SK-N-SH (cell line): ENCODE data around the gene SPATC1L. TPM values are rescaled to one million over a fixed set of nuclear protein-coding genes. Genes with fewer than 3 reads are reported as not detected.

Experiments
- CTCF ChIA-PET: fragments of 300-600, 350-600 bp; formaldehyde crosslinking; extraction: SDS; loops from one replicate; lab custom pipeline; 2021; lab: Yijun Ruan, JAX
- POLR2A ChIA-PET: fragments of 350-600 bp; sonication (Branson Sonifier 250); formaldehyde crosslinking; extraction: SDS; loops from one replicate; lab custom pipeline; 2020; ENCODE audit warnings: antibody characterized with exemption, inconsistent platforms; lab: Yijun Ruan, JAX
- DNase-seq: peaks from one replicate; pipeline ENCODE4 v3.0.0; 2012
- H2AFZ ChIP-seq: fragments of 200-600 bp; sonication (generic); 2 replicates; pipeline ENCODE4 v1.8.1; 2016; ENCODE audit warnings: antibody characterized with exemption, mild to moderate bottlenecking, low read depth
- H3F3A ChIP-seq: fragments of 200-600 bp; sonication (generic); replicated peaks from 2 replicates; pipeline ENCODE3; 2016; ENCODE audit warnings: antibody characterized with exemption, mild to moderate bottlenecking; ENCODE audit not compliant: insufficient read depth
- H3K27ac ChIP-seq, 2 experiments: fragments of 200-500 bp in 1 of 2; fragments of 200-600 bp in 1 of 2; sonication (Bioruptor generic) in 1 of 2; sonication (generic), shearing (Covaris generic) in 1 of 2; 2 replicates each; pipeline versions ENCODE4 v1.5.1 to v1.6.1; 2014 to 2016; ENCODE audit warnings: low read depth in 2 of 2, inconsistent platforms in 1 of 2, low read length in 1 of 2, mild to moderate bottlenecking in 1 of 2, mixed read lengths in 1 of 2
- H3K27me3 ChIP-seq: fragments of 200-600 bp; sonication (generic), shearing (Covaris generic); 2 replicates; pipeline ENCODE4 v1.6.1; 2016; ENCODE audit warnings: mixed run types; ENCODE audit not compliant: insufficient read depth
- H3K36me3 ChIP-seq, 2 experiments: fragments of 200-500 bp in 1 of 2; fragments of 200-600 bp in 1 of 2; sonication (Bioruptor generic) in 1 of 2; sonication (generic) in 1 of 2; replicated peaks in 1 of 2; 2 replicates each; pipeline versions ENCODE3 to v1.5.1; 2014 to 2016; ENCODE audit warnings: low read length in 1 of 2, mild to moderate bottlenecking in 1 of 2; ENCODE audit not compliant: insufficient read depth in 2 of 2, control insufficient read depth in 1 of 2
- H3K4me1 ChIP-seq, 2 experiments: fragments of 200-500 bp in 1 of 2; fragments of 200-600 bp in 1 of 2; sonication (Bioruptor generic) in 1 of 2; sonication (generic), shearing (Covaris generic) in 1 of 2; 2 replicates each; pipeline versions ENCODE4 v1.5.1 to v1.6.1; 2014 to 2016; ENCODE audit warnings: low read depth in 1 of 2, low read length in 1 of 2, mixed run types in 1 of 2; ENCODE audit not compliant: insufficient read depth in 2 of 2, control insufficient read depth in 1 of 2
- H3K4me2 ChIP-seq: fragments of 200-600 bp; sonication (generic), shearing (Covaris generic); 2 replicates; pipeline ENCODE4 v1.6.1; 2017; ENCODE audit warnings: mixed run types
- H3K4me3 ChIP-seq, 2 experiments: fragments of 200-500 bp in 1 of 2; fragments of 200-600 bp in 1 of 2; sonication (Bioruptor generic) in 1 of 2; sonication (generic), shearing (Covaris generic) in 1 of 2; 2 replicates each; pipeline versions ENCODE4 v1.5.1 to v1.8.1; 2014 to 2016; ENCODE audit warnings: low read depth in 2 of 2, inconsistent platforms in 1 of 2, low read length in 1 of 2, mild to moderate bottlenecking in 1 of 2, mixed read lengths in 1 of 2, moderate library complexity in 1 of 2
- H3K79me2 ChIP-seq: fragments of 200-600 bp; sonication (generic); 2 replicates; pipeline ENCODE4 v1.8.1; 2017; ENCODE audit warnings: mild to moderate bottlenecking; ENCODE audit not compliant: insufficient read depth
- H3K9ac ChIP-seq: fragments of 200-600 bp; sonication (generic); 2 replicates; pipeline ENCODE4 v1.6.1; 2017; ENCODE audit warnings: mixed run types
- H3K9me2 ChIP-seq: fragments of 200-600 bp; sonication (generic); 2 replicates; pipeline ENCODE4 v1.6.1; 2017; ENCODE audit warnings: mixed run types
- H3K9me3 ChIP-seq: fragments of 200-600 bp; sonication (generic); 2 replicates; pipeline ENCODE4 v1.6.1; 2017; ENCODE audit warnings: mixed run types, mild to moderate bottlenecking, moderate library complexity
- H4K20me1 ChIP-seq: fragments of 200-600 bp; sonication (generic); 2 replicates; pipeline ENCODE4 v1.6.1; 2017; ENCODE audit warnings: mild to moderate bottlenecking, mixed run types; ENCODE audit not compliant: insufficient read depth
- EZH2phosphoT487 ChIP-seq: fragments of 200-600 bp; sonication (generic); IDR thresholded peaks from 2 replicates; pipeline ENCODE4 v1.6.1; 2017; ENCODE audit warnings: low read depth, mixed run types, mild to moderate bottlenecking, antibody characterized with exemption, moderate library complexity, borderline replicate concordance
- FOSL2 ChIP-seq: IDR thresholded peaks from 2 replicates; pipeline ENCODE4 v1.4.0; 2012; ENCODE audit warnings: low read depth, mild to moderate bottlenecking, moderate library complexity, borderline replicate concordance
- ZBTB33 ChIP-seq: IDR thresholded peaks from 2 replicates; pipeline ENCODE4 v1.4.0; 2012; ENCODE audit warnings: low read depth, borderline replicate concordance
- WGBS: methylation state at CpG from one replicate; pipeline ENCODE4 v1.1.6; 2017; ENCODE audit warnings: low lambda C conversion rate; 5-methylcytosine and 5-hydroxymethylcytosine counted together
- polyA plus RNA-seq, 3 experiments: library from polyadenylated mRNA; depleted of rRNA; stranded (reverse); fragments of >200 nt; gene quantifications; 2 replicates each; pipeline ENCODE4 v1.2.3, GENCODE V29; 2012

SPATC1L gene
- polyA plus RNA-seq, 1 of the 3 experiments (the other 2 are of a cell fraction), result 8.3 TPM

GRCh38 chr21:46191686-46192575 lies 7.7 kb upstream of the SPATC1L start:
- H3K79me2 ChIP-seq, result no peaks in the 10 kb centered on the region
- no peaks in the 10 kb centered on the region for H3K27me3 ChIP-seq
- H4K20me1 ChIP-seq, result no peaks in the 10 kb centered on the region
- TF ChIP-seq EZH2phosphoT487, result no peak
- H3K9me2 ChIP-seq, result no peaks in the 10 kb centered on the region
- H3K9ac ChIP-seq, result no peak overlapping the region
- no peak overlapping the region for H3K4me3 ChIP-seq
- H3K36me3 ChIP-seq, result peaks cover 1 to 31% of the 10 kb centered on the region in 2 experiments
- H3K27ac ChIP-seq, result no peak overlapping the region
- peaks cover 20 to 50% of the 10 kb centered on the region in 2 experiments for H3K4me1 ChIP-seq
- DNase-seq, result no peak
- H3K9me3 ChIP-seq, result no peaks in the 10 kb centered on the region
- 0 out of 2 replicates have a peak overlapping the region, but pooled peaks have one; percentile 8 for H3K4me2 ChIP-seq
- ChIA-PET POLR2A (no interaction called here), CTCF (interaction anchor here (1.4 to 3.5 kb wide), 2 partner anchors 39 to 48 kb away, joined by 4 to 14 read pairs; no protein-coding TSS in a partner anchor)
- H3F3A ChIP-seq, result peaks cover 10% of the 10 kb centered on the region
- H2AFZ ChIP-seq, result no peak overlapping the region
- 98% methylated on average over 16 of the region's 20 CpGs for WGBS

GRCh38 chr21:46191257-46191685 lies 7.0 kb upstream of the SPATC1L start:
- no peaks in the 10 kb centered on the region for H3K9me3 ChIP-seq
- H2AFZ ChIP-seq, result no peak overlapping the region
- H3K4me2 ChIP-seq, result 0 out of 2 replicates have a peak overlapping the region, but pooled peaks have one; percentile 8
- H3K36me3 ChIP-seq, result peaks cover 0 to 25% of the 10 kb centered on the region in 2 experiments
- no peaks in the 10 kb centered on the region for H3K27me3 ChIP-seq
- POLR2A ChIA-PET, result interaction anchor here (0.6 kb wide), 1 partner anchor 45 kb away, joined by 3 read pairs; no protein-coding TSS in a partner anchor
- no peaks in the 10 kb centered on the region for H3K79me2 ChIP-seq
- no peak for TF ChIP-seq ZBTB33
- peak; percentile 52; the same call in 1 of the 2 replicates for TF ChIP-seq FOSL2
- WGBS, result 73% methylated on average over 3 of the region's 4 CpGs
- no peaks in the 10 kb centered on the region for H3K9me2 ChIP-seq
- H3F3A ChIP-seq, result peaks cover 10% of the 10 kb centered on the region
- DNase-seq, result peak; percentile 28
- H3K9ac ChIP-seq, result no peak overlapping the region
- H3K4me1 ChIP-seq, result peaks cover 20 to 50% of the 10 kb centered on the region in 2 experiments
- 0 out of 4 replicates have a peak overlapping the region, but pooled peaks of 1 of the 2 experiments have one; percentile 23 for H3K27ac ChIP-seq
- H4K20me1 ChIP-seq, result no peaks in the 10 kb centered on the region
- CTCF ChIA-PET, result interaction anchor here (1.4 to 3.5 kb wide), 2 partner anchors 38 to 48 kb away, joined by 4 to 14 read pairs; no protein-coding TSS in a partner anchor
- no peak overlapping the region for H3K4me3 ChIP-seq
